HepG2 (cell line): Measurements from ENCODE around the gene TRPC4AP. TPM values are rescaled to one million over a fixed set of nuclear protein-coding genes. Genes with fewer than 3 reads are reported as not detected.
A peak's percentile ranks its signal among the peaks of the same experiment; 100 is the strongest.

Experiments used
- CCAR2 ChIP-seq: fragments of 200-400 bp; formaldehyde crosslinking; optimal IDR thresholded peaks from 2 replicates; pipeline ENCODE3; 2018; ENCODE audit warnings: low read depth, mild to moderate bottlenecking, low read length, moderate library complexity
- CHCHD3 ChIP-seq: sonication (generic); formaldehyde crosslinking; IDR thresholded peaks from 2 replicates; pipeline ENCODE4 v1.8.0; 2022; ENCODE audit warnings: mild to moderate bottlenecking, missing genetic modification reagents, moderate library complexity
- FOXK2 ChIP-seq: fragments of 450-650 bp; IDR thresholded peaks from 2 replicates; pipeline ENCODE4 v1.6.1; 2016
- GABPB1 ChIP-seq: IDR thresholded peaks from 2 replicates; pipeline ENCODE4 v1.6.1; 2016; ENCODE audit warnings: mild to moderate bottlenecking, missing genetic modification reagents, moderate library complexity, missing compliant biosample characterization
- HOXA3 ChIP-seq: sonication (generic); formaldehyde crosslinking; IDR thresholded peaks from 2 replicates; pipeline ENCODE4 v1.5.0; 2020; ENCODE audit warnings: missing genetic modification reagents
- IRX3 ChIP-seq: sonication (generic); formaldehyde crosslinking; IDR thresholded peaks from 2 replicates; pipeline ENCODE4 v1.8.1; 2023; ENCODE audit warnings: mild to moderate bottlenecking, low read depth, missing genetic modification reagents, borderline replicate concordance
- SIN3A ChIP-seq: IDR thresholded peaks from 2 replicates; pipeline ENCODE4 v1.6.1; 2011; ENCODE audit warnings: low read depth, mild to moderate bottlenecking, control low read depth, low read length, borderline replicate concordance
- ZBTB21 ChIP-seq: sonication (generic); formaldehyde crosslinking; IDR thresholded peaks from 2 replicates; pipeline ENCODE4 v1.4.0; 2020; ENCODE audit warnings: missing genetic modification reagents
- ZC3H13 ChIP-seq: sonication (generic); formaldehyde crosslinking; IDR thresholded peaks from 2 replicates; pipeline ENCODE4 v1.8.1; 2023; ENCODE audit warnings: mild to moderate bottlenecking, missing genetic modification reagents, moderate library complexity
- ZFP36L2 ChIP-seq: sonication (generic); formaldehyde crosslinking; IDR thresholded peaks from 2 replicates; pipeline ENCODE4 v1.4.0; 2020; ENCODE audit warnings: missing genetic modification reagents
- ZNF34 ChIP-seq: sonication (generic); formaldehyde crosslinking; IDR thresholded peaks from 2 replicates; pipeline ENCODE4 v1.4.0; 2020; ENCODE audit warnings: mild to moderate bottlenecking, missing genetic modification reagents, borderline replicate concordance
- ZNF44 ChIP-seq: sonication (generic); formaldehyde crosslinking; IDR thresholded peaks from 2 replicates; pipeline ENCODE4 v1.5.1; 2020; ENCODE audit warnings: mild to moderate bottlenecking, missing genetic modification reagents
- ZNF451 ChIP-seq: sonication (generic); formaldehyde crosslinking; IDR thresholded peaks from 2 replicates; pipeline ENCODE4 v1.5.0; 2020; ENCODE audit warnings: mild to moderate bottlenecking, missing genetic modification reagents
- ZNF619 ChIP-seq: sonication (generic); formaldehyde crosslinking; IDR thresholded peaks from 2 replicates; pipeline ENCODE4 v1.4.0; 2020; ENCODE audit warnings: mild to moderate bottlenecking, missing genetic modification reagents
- ZNF878 ChIP-seq: sonication (generic); formaldehyde crosslinking; IDR thresholded peaks from 2 replicates; pipeline ENCODE4 v1.8.1; 2023; ENCODE audit warnings: mild to moderate bottlenecking, missing genetic modification reagents, moderate library complexity
- polyA plus RNA-seq, 8 experiments: library from polyadenylated mRNA; depleted of rRNA in 3 of 8; stranded (reverse) in 7 of 8; unstranded in 1 of 8; fragments of >200 nt; fragmentation: Illumina TruSeq in 4 of 8; extraction: Trizol in 4 of 8; gene quantifications; 2 replicates each; pipeline versions ENCODE4 v1.2.1 to v1.2.3, GENCODE V29; 2011 to 2016; ENCODE audit warnings: low read depth in 4 of 8, missing spikeins in 1 of 8, mixed read lengths in 1 of 8; ENCODE audit not compliant: insufficient read depth in 1 of 8
- total RNA-seq, 5 experiments: library from RNA; depleted of rRNA; stranded (reverse); fragments of >200 nt; fragmentation: Illumina TruSeq; extraction: Trizol; gene quantifications; 2 replicates each; pipeline ENCODE4 v1.2.3, GENCODE V29; 2016; ENCODE audit warnings: low read depth in 1 of 5
- TF ChIP-seq, protein P1 (sequence below): IDR thresholded peaks from 2 replicates; pipeline ENCODE4 v1.6.1; 2016
- TF ChIP-seq, protein P2 (sequence below): sonication (generic); formaldehyde crosslinking; IDR thresholded peaks from 2 replicates; pipeline ENCODE4 v1.5.1; 2020; ENCODE audit warnings: missing genetic modification reagents, mild to moderate bottlenecking, borderline replicate concordance
- TF ChIP-seq, protein P3 (sequence below): sonication (generic); formaldehyde crosslinking; IDR thresholded peaks from 2 replicates; pipeline ENCODE4 v1.4.0; 2020; ENCODE audit warnings: missing genetic modification reagents
- TF ChIP-seq, protein P4 (sequence below): IDR thresholded peaks from 2 replicates; pipeline ENCODE4 v1.6.1; 2016; ENCODE audit warnings: low read depth, borderline replicate concordance
- TF ChIP-seq, protein P5 (sequence below): sonication (generic); formaldehyde crosslinking; IDR thresholded peaks from 2 replicates; pipeline ENCODE4 v1.4.0; 2020; ENCODE audit warnings: missing genetic modification reagents, borderline replicate concordance

The TRPC4AP gene
- total and polyA plus RNA-seq, 2 of the 13 experiments (the other 11 are each of a cell fraction or from before 2014, with no cell fraction given) = 136 to 137 TPM

DNA sequence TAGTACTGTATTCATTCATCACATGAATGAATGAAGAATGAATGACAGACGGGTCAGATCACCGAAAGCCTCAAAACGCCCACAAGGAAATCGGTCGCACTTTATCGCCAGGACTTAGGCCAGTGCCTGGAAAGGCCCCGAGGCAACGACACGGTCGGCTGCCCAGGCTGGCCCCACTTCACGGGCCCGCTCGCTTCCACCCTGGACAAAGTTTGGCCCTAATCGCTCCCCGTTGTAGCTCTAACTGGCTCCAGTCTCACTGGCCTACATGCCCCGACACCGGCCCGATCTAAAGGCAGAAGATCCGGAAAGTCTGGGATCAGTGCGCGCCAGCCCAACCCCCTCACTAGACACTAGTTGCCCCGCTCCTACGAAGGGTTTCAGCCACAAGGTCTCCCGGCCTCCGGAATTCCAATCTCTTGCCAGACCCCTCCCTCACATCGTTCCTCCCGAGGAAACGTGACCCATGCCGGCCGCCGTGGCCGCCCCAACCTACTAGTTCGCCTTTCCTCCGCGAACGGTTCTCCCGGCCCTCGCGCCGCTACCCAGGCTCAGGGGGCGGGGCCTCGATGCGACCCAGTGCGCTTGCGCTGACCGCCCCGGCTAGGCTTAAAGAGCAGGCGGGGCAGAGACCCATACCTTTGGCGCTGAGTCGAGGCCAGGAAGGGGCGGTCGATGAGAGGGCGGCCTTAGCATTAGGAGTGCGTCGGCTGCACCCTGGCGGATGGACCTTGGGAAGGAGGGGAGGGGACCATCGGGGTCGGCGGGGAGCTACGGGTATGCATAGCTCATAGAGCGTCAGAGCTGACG lies 137.2 kb downstream of the TRPC4AP start, which contains the start of the genes GSS and MYH7B (continued):
- TF ChIP-seq, protein P1, sequence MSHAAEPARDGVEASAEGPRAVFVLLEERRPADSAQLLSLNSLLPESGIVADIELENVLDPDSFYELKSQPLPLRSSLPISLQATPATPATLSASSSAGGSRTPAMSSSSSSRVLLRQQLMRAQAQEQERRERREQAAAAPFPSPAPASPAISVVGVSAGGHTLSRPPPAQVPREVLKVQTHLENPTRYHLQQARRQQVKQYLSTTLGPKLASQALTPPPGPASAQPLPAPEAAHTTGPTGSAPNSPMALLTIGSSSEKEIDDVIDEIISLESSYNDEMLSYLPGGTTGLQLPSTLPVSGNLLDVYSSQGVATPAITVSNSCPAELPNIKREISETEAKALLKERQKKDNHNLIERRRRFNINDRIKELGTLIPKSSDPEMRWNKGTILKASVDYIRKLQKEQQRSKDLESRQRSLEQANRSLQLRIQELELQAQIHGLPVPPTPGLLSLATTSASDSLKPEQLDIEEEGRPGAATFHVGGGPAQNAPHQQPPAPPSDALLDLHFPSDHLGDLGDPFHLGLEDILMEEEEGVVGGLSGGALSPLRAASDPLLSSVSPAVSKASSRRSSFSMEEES (CRISPR knock-in tag) = peak; percentile 88
- TF ChIP-seq, protein P2, sequence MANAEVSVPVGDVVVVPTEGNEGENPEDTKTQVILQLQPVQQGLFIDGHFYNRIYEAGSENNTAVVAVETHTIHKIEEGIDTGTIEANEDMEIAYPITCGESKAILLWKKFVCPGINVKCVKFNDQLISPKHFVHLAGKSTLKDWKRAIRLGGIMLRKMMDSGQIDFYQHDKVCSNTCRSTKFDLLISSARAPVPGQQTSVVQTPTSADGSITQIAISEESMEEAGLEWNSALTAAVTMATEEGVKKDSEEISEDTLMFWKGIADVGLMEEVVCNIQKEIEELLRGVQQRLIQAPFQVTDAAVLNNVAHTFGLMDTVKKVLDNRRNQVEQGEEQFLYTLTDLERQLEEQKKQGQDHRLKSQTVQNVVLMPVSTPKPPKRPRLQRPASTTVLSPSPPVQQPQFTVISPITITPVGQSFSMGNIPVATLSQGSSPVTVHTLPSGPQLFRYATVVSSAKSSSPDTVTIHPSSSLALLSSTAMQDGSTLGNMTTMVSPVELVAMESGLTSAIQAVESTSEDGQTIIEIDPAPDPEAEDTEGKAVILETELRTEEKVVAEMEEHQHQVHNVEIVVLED = peak; percentile 85
- TF ChIP-seq, protein P3, sequence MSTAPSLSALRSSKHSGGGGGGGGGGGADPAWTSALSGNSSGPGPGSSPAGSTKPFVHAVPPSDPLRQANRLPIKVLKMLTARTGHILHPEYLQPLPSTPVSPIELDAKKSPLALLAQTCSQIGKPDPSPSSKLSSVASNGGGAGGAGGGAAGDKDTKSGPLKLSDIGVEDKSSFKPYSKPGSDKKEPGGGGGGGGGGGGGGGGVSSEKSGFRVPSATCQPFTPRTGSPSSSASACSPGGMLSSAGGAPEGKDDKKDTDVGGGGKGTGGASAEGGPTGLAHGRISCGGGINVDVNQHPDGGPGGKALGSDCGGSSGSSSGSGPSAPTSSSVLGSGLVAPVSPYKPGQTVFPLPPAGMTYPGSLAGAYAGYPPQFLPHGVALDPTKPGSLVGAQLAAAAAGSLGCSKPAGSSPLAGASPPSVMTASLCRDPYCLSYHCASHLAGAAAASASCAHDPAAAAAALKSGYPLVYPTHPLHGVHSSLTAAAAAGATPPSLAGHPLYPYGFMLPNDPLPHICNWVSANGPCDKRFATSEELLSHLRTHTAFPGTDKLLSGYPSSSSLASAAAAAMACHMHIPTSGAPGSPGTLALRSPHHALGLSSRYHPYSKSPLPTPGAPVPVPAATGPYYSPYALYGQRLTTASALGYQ (CRISPR knock-in tag) = 0 out of 2 replicates have a peak, but pooled peaks have one; percentile 62
- TF ChIP-seq CHCHD3 (CRISPR knock-in tag) = peak; percentile 87
- TF ChIP-seq ZNF619 (CRISPR knock-in tag) = peak; percentile 99
- TF ChIP-seq ZNF44 = peak; percentile 94
- TF ChIP-seq FOXK2 = no peak
- TF ChIP-seq, protein P4, sequence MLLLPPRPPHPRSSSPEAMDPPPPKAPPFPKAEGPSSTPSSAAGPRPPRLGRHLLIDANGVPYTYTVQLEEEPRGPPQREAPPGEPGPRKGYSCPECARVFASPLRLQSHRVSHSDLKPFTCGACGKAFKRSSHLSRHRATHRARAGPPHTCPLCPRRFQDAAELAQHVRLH = peak; percentile 98
- peak; percentile 8; the same call in 1 of the 2 replicates for TF ChIP-seq ZFP36L2 (CRISPR knock-in tag)
- peak; percentile 75 for TF ChIP-seq SIN3A
- TF ChIP-seq ZBTB21 (CRISPR knock-in tag) = peak; percentile 74; the same call in 1 of the 2 replicates
- peak; percentile 93 for TF ChIP-seq HOXA3
- peak; percentile 66 for TF ChIP-seq CCAR2
- peak; percentile 93; the same call in 1 of the 2 replicates for TF ChIP-seq ZNF878 (CRISPR knock-in tag)
- TF ChIP-seq ZNF451 (CRISPR knock-in tag) = no peak; the same call in none of the 2 replicates
- TF ChIP-seq ZC3H13 (CRISPR knock-in tag) = peak; percentile 96
- TF ChIP-seq IRX3 (CRISPR knock-in tag) = peak; percentile 40; the same call in 1 of the 2 replicates
- TF ChIP-seq ZNF34 (CRISPR knock-in tag) = peak; percentile 98
- peak; percentile 89 for TF ChIP-seq GABPB1
- TF ChIP-seq, protein P5, sequence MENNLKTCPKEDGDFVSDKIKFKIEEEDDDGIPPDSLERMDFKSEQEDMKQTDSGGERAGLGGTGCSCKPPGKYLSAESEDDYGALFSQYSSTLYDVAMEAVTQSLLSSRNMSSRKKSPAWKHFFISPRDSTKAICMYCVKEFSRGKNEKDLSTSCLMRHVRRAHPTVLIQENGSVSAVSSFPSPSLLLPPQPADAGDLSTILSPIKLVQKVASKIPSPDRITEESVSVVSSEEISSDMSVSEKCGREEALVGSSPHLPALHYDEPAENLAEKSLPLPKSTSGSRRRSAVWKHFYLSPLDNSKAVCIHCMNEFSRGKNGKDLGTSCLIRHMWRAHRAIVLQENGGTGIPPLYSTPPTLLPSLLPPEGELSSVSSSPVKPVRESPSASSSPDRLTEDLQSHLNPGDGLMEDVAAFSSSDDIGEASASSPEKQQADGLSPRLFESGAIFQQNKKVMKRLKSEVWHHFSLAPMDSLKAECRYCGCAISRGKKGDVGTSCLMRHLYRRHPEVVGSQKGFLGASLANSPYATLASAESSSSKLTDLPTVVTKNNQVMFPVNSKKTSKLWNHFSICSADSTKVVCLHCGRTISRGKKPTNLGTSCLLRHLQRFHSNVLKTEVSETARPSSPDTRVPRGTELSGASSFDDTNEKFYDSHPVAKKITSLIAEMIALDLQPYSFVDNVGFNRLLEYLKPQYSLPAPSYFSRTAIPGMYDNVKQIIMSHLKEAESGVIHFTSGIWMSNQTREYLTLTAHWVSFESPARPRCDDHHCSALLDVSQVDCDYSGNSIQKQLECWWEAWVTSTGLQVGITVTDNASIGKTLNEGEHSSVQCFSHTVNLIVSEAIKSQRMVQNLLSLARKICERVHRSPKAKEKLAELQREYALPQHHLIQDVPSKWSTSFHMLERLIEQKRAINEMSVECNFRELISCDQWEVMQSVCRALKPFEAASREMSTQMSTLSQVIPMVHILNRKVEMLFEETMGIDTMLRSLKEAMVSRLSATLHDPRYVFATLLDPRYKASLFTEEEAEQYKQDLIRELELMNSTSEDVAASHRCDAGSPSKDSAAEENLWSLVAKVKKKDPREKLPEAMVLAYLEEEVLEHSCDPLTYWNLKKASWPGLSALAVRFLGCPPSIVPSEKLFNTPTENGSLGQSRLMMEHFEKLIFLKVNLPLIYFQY (CRISPR knock-in tag) = no peak; the same call in 1 of the 2 replicates
